Measurements from ENCODE around the gene FRAT2.

- TF ChIP-seq CTCF (IDR thresholded peaks at IDR 0.05) = peak in 2 of 3 experiments; percentile 23 to 35
- no peak for TF ChIP-seq EP300 (IDR thresholded peaks at IDR 0.05)
These were observed 1.8 kb downstream of the FRAT2 start for GRCh38 chr10:97332591-97333350.

Data from esophagus muscularis mucosa (tissue), 3 donors.